ENCODE results near the gene FHIT.

FHIT gene

DNA sequence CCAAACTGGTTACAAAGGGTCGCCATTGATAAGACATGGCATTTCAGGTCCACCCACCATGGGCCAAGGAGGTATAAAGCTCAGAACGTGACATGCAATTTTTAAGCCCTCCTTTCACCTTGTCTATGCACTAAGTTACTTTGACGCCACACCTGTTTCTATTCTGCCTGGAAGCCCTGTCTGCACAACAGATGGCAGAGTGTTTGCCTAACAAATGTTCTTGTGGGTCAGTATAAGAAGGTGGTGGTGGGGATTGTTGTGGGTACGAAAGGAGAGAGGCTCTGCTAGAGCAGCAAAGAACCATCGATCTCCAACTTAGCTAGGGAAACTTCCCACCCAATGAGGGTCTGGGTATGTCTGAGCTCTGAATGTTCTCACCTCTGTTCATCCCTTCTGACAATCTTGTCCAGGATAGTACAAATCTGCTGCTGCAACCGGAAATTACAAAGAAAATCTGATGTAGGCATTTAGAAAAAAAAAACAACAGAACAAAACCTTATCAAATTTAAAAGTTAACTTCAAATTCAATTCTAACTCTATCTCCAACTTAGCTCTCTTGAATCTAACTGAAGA lies 1256.4 kb downstream of the FHIT start:
- TF ChIP-seq, protein P1, sequence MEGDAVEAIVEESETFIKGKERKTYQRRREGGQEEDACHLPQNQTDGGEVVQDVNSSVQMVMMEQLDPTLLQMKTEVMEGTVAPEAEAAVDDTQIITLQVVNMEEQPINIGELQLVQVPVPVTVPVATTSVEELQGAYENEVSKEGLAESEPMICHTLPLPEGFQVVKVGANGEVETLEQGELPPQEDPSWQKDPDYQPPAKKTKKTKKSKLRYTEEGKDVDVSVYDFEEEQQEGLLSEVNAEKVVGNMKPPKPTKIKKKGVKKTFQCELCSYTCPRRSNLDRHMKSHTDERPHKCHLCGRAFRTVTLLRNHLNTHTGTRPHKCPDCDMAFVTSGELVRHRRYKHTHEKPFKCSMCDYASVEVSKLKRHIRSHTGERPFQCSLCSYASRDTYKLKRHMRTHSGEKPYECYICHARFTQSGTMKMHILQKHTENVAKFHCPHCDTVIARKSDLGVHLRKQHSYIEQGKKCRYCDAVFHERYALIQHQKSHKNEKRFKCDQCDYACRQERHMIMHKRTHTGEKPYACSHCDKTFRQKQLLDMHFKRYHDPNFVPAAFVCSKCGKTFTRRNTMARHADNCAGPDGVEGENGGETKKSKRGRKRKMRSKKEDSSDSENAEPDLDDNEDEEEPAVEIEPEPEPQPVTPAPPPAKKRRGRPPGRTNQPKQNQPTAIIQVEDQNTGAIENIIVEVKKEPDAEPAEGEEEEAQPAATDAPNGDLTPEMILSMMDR (IDR thresholded peaks at IDR 0.05; ENCODE audit: unreplicated experiment in 3 of 3) = no peak
- H3K4me3 Mint-ChIP-seq = no peak overlapping the region
- H3K36me3 Mint-ChIP-seq (ENCODE audit: low read depth) = no peaks in the 10 kb centered on the region
- no peaks in the 10 kb centered on the region for H3K27me3 Mint-ChIP-seq (ENCODE audit: low read depth)
- peaks cover 16% of the 10 kb centered on the region for H3K4me1 Mint-ChIP-seq
- H3K27ac Mint-ChIP-seq = no peak overlapping the region
- no peaks in the 10 kb centered on the region for H3K9me3 Mint-ChIP-seq

DNA sequence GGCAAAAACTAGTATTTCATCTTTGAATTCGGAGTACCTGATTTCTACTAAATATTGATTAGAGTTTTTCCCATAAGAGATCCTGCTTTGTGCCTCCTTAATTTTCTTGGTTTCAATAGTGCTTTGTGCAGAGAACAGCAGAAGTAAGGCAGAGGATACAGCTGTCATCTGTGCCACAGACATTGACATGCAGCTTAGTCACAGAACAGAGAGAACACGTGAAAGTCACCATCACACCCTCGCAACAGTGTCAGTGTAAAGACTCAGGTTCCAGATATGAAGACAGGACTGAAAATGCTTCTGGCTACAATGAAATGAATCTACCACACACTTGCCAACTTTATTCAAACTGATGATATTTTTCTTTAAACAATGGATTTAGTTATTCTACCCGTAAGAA lies 1258.7 kb downstream of the FHIT start:
- Mint-ChIP-seq H3K27me3 (ENCODE audit: low read depth) (no peaks in the 10 kb centered on the region), H3K9me3 (no peaks in the 10 kb centered on the region), H3K27ac (no peak overlapping the region), H3K36me3 (ENCODE audit: low read depth) (no peaks in the 10 kb centered on the region), H3K4me1 (peaks cover 8% of the 10 kb centered on the region), H3K4me3 (no peak overlapping the region)
- TF ChIP-seq, protein P1 (IDR thresholded peaks at IDR 0.05; ENCODE audit: unreplicated experiment in 3 of 3) = no peak

DNA sequence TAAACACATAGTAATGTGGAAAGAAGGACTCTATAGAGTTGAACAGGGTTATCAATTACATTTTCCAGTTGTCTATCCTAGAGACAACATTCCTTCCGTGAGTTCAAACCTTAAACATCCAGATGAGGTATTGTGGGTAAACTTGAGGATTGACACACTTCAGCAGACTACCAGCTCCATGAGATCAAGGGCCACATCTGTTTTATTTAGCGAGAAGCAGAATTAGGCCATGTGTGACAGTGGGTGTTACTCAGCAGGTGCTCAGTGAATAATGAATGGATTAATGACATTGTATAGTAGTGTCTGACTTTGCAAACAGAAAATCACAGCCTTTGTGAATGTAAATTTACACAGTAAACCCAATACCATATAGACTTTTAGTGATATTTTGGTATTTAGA lies 1260.3 kb downstream of the FHIT start:
- Mint-ChIP-seq H3K36me3 (ENCODE audit: low read depth) (no peaks in the 10 kb centered on the region), H3K4me1 (peaks cover 8% of the 10 kb centered on the region), H3K27ac (no peak overlapping the region), H3K9me3 (no peaks in the 10 kb centered on the region), H3K4me3 (no peak overlapping the region), H3K27me3 (ENCODE audit: low read depth) (no peaks in the 10 kb centered on the region)
- TF ChIP-seq, protein P1 (IDR thresholded peaks at IDR 0.05; ENCODE audit: unreplicated experiment in 3 of 3) = no peak

DNA sequence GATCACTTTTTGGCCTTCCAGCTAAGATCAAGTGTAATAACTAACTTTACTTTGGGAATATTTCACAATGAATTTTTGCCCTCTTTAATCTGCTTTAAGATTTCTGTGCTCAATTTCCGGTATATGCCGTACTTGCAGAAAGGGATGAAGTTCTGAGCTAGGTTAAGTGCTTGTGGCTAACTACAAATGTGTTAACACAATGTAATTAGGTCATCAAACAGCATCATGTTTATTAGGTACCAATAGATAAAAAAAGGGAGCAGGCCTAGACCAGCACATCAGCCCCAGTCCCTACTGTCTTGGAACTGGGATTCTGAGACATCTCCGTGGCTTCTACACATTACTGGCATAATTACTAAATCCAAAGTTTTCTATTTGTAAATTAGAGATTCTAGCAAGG lies 1268.7 kb downstream of the FHIT start:
- no peak overlapping the region for H3K27ac Mint-ChIP-seq
- no peaks in the 10 kb centered on the region for H3K27me3 Mint-ChIP-seq (ENCODE audit: low read depth)
- no peak overlapping the region for H3K4me3 Mint-ChIP-seq
- H3K36me3 Mint-ChIP-seq (ENCODE audit: low read depth) = no peaks in the 10 kb centered on the region
- TF ChIP-seq, protein P1 (IDR thresholded peaks at IDR 0.05; ENCODE audit: unreplicated experiment in 3 of 3) = no peak
- no peaks in the 10 kb centered on the region for H3K9me3 Mint-ChIP-seq
- no peaks in the 10 kb centered on the region for H3K4me1 Mint-ChIP-seq

DNA sequence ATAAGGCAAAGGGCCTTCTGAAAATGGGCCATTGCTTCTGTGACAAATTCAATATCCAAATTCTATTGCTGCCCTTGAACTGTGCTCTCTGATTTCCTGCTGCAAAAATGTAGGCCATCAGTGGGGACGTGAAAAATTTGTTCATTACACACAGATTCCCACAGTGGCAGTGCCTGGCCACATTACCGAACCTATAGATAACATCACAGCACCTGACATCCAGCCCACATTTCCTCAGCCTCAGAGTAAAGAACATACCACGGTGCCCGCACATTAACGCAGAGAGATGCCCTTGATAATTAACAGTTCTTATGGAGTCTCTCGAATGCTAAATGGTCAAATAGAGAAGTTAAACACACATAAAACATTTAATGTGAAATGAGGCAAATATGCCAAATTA lies 1269.9 kb downstream of the FHIT start:
- H3K27ac Mint-ChIP-seq = no peak overlapping the region
- TF ChIP-seq, protein P1 (IDR thresholded peaks at IDR 0.05; ENCODE audit: unreplicated experiment in 3 of 3) = no peak
- no peaks in the 10 kb centered on the region for H3K9me3 Mint-ChIP-seq
- H3K36me3 Mint-ChIP-seq (ENCODE audit: low read depth) = no peaks in the 10 kb centered on the region
- H3K27me3 Mint-ChIP-seq (ENCODE audit: low read depth) = no peaks in the 10 kb centered on the region
- H3K4me3 Mint-ChIP-seq = no peak overlapping the region
- H3K4me1 Mint-ChIP-seq = no peaks in the 10 kb centered on the region

DNA sequence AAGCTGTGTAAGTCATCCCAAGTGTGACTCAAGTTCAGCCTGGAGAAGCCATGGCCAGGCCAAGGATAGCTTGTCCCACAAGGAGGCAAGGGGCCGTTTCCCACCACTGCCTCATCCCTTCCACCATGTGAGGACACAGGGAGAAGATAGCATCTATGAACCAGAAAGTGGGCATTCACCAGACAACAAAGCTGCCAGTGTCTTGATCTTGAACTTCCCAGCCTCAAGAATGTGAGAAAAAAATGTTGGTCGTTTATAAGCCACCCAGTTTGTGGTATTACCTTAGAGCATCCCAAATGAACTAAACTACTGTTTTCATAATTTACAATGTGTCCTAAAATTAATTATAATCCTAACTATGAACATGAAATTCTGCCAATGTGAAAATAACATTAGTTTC lies 1270.7 kb downstream of the FHIT start:
- Mint-ChIP-seq H3K4me3 (no peak overlapping the region), H3K9me3 (no peaks in the 10 kb centered on the region), H3K36me3 (ENCODE audit: low read depth) (no peaks in the 10 kb centered on the region), H3K27me3 (ENCODE audit: low read depth) (no peaks in the 10 kb centered on the region), H3K4me1 (no peaks in the 10 kb centered on the region), H3K27ac (no peak overlapping the region)
- TF ChIP-seq, protein P1 (IDR thresholded peaks at IDR 0.05; ENCODE audit: unreplicated experiment in 3 of 3) = no peak

Measured in nephron (organoid).